ENCODE data around the gene SKA2. TPM values are rescaled to one million over a fixed set of nuclear protein-coding genes. Genes with fewer than 3 reads are reported as not detected.

SKA2 gene
- total and polyA plus RNA-seq, 2 donors from 2014 or later: 29.2 to 40.3 TPM

- H3K9ac ChIP-seq (ENCODE audit: low read length in 3 of 3): no peak overlapping the region
- FAIRE-seq: no peak
- peaks cover 5 to 10% (median 9%) of the 10 kb centered on the region in 3 donors for H3K36me3 ChIP-seq (ENCODE audit: control insufficient read depth in 2 of 3, insufficient read depth in 3 of 3, low read length in 3 of 3)
- intact Hi-C loops (cut with DNase I): no loop called here
- no peak overlapping the region for H3K27ac ChIP-seq (ENCODE audit: low read depth in 2 of 2, low read length in 2 of 2)
- TF ChIP-seq, protein P1, sequence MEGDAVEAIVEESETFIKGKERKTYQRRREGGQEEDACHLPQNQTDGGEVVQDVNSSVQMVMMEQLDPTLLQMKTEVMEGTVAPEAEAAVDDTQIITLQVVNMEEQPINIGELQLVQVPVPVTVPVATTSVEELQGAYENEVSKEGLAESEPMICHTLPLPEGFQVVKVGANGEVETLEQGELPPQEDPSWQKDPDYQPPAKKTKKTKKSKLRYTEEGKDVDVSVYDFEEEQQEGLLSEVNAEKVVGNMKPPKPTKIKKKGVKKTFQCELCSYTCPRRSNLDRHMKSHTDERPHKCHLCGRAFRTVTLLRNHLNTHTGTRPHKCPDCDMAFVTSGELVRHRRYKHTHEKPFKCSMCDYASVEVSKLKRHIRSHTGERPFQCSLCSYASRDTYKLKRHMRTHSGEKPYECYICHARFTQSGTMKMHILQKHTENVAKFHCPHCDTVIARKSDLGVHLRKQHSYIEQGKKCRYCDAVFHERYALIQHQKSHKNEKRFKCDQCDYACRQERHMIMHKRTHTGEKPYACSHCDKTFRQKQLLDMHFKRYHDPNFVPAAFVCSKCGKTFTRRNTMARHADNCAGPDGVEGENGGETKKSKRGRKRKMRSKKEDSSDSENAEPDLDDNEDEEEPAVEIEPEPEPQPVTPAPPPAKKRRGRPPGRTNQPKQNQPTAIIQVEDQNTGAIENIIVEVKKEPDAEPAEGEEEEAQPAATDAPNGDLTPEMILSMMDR (IDR thresholded peaks at IDR 0.05; ENCODE audit: borderline replicate concordance, extremely low read depth, insufficient read depth): no peak
- no peaks in the 10 kb centered on the region for H3K4me1 ChIP-seq (ENCODE audit: control insufficient read depth in 2 of 3, insufficient read depth in 2 of 3, low read depth in 1 of 3, low read length in 3 of 3)
- H3K27me3 ChIP-seq (ENCODE audit: control insufficient read depth, insufficient read depth, low read length): no peaks in the 10 kb centered on the region
- DNase-seq: no peak
- H3K4me3 ChIP-seq (ENCODE audit: low read length in 3 of 3): no peak overlapping the region
- no peaks in the 10 kb centered on the region for H3K9me3 ChIP-seq (ENCODE audit: control insufficient read depth in 2 of 3, insufficient read depth in 1 of 3, low read length in 3 of 3)
These were observed 81.0 kb downstream of the SKA2 start for GRCh38 chr17:59073972-59074371.

DNA sequence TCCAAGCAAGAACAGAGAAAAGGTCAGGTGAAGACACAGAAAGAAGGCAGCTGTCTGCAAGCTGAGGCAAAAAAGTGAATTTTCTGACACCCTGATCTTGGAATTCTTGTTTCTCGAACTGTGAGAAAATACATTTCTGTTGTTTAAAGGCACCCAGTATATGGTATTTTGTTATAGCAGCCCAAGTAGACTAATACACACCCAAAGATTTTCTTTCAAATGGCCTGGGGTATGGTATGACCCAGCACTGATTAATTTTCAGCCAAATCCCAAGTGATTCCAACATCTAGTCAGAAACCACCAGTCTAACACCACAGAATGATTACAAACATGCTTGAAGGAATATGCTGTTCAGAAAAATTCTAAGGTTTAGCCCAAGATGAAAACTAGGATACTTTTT is 85.1 kb downstream of the SKA2 start:
- peaks cover 8 to 9% (median 8%) of the 10 kb centered on the region in 3 donors for H3K36me3 ChIP-seq (ENCODE audit: control insufficient read depth in 2 of 3, insufficient read depth in 3 of 3, low read length in 3 of 3)
- no peaks in the 10 kb centered on the region for H3K9me3 ChIP-seq (ENCODE audit: control insufficient read depth in 2 of 3, insufficient read depth in 1 of 3, low read length in 3 of 3)
- no peaks in the 10 kb centered on the region for H3K4me1 ChIP-seq (ENCODE audit: control insufficient read depth in 2 of 3, insufficient read depth in 2 of 3, low read depth in 1 of 3, low read length in 3 of 3)
- H3K27me3 ChIP-seq (ENCODE audit: control insufficient read depth, insufficient read depth, low read length): no peaks in the 10 kb centered on the region
- TF ChIP-seq, protein P1 (IDR thresholded peaks at IDR 0.05; ENCODE audit: borderline replicate concordance, extremely low read depth, insufficient read depth): no peak
- no peak overlapping the region for H3K27ac ChIP-seq (ENCODE audit: low read depth in 2 of 2, low read length in 2 of 2)
- DNase-seq (no peak), FAIRE-seq (no peak)
- no peak overlapping the region for H3K9ac ChIP-seq (ENCODE audit: low read length in 3 of 3)
- H3K4me3 ChIP-seq (ENCODE audit: low read length in 3 of 3): no peak overlapping the region
- intact Hi-C loops (cut with DNase I): no loop called here

- FAIRE-seq: no peak
- Histone ChIP-seq H3K27ac (ENCODE audit: low read depth in 2 of 2, low read length in 2 of 2) (no peak overlapping the region), H3K36me3 (ENCODE audit: control insufficient read depth in 2 of 3, insufficient read depth in 3 of 3, low read length in 3 of 3) (peaks cover 5 to 10% (median 6%) of the 10 kb centered on the region in 3 donors), H3K27me3 (ENCODE audit: control insufficient read depth, insufficient read depth, low read length) (no peaks in the 10 kb centered on the region), H3K4me1 (ENCODE audit: control insufficient read depth in 2 of 3, insufficient read depth in 2 of 3, low read depth in 1 of 3, low read length in 3 of 3) (no peaks in the 10 kb centered on the region), H3K9me3 (ENCODE audit: control insufficient read depth in 2 of 3, insufficient read depth in 1 of 3, low read length in 3 of 3) (no peaks in the 10 kb centered on the region), H3K9ac (ENCODE audit: low read length in 3 of 3) (no peak overlapping the region), H3K4me3 (ENCODE audit: low read length in 3 of 3) (no peak overlapping the region)
- intact Hi-C loops (cut with DNase I): no loop called here
- TF ChIP-seq, protein P1 (IDR thresholded peaks at IDR 0.05; ENCODE audit: borderline replicate concordance, extremely low read depth, insufficient read depth): no peak
- no peak for DNase-seq
These were observed 87.2 kb downstream of the SKA2 start for GRCh38 chr17:59067756-59068155.

GRCh38 chr17:59067340-59067739 is 87.6 kb downstream of the SKA2 start:
- Histone ChIP-seq H3K9me3 (ENCODE audit: control insufficient read depth in 2 of 3, insufficient read depth in 1 of 3, low read length in 3 of 3) (no peaks in the 10 kb centered on the region), H3K4me3 (ENCODE audit: low read length in 3 of 3) (no peak overlapping the region), H3K36me3 (ENCODE audit: control insufficient read depth in 2 of 3, insufficient read depth in 3 of 3, low read length in 3 of 3) (peaks cover 5 to 14% (median 6%) of the 10 kb centered on the region in 3 donors), H3K4me1 (ENCODE audit: control insufficient read depth in 2 of 3, insufficient read depth in 2 of 3, low read depth in 1 of 3, low read length in 3 of 3) (no peaks in the 10 kb centered on the region), H3K27ac (ENCODE audit: low read depth in 2 of 2, low read length in 2 of 2) (no peak overlapping the region), H3K27me3 (ENCODE audit: control insufficient read depth, insufficient read depth, low read length) (no peaks in the 10 kb centered on the region), H3K9ac (ENCODE audit: low read length in 3 of 3) (no peak overlapping the region)
- intact Hi-C loops (cut with DNase I): no loop called here
- FAIRE-seq (no peak), DNase-seq (no peak)
- TF ChIP-seq, protein P1 (IDR thresholded peaks at IDR 0.05; ENCODE audit: borderline replicate concordance, extremely low read depth, insufficient read depth): no peak

All from kidney (tissue), 14 donors.